OCI-LY3 (cell line): Measurements from ENCODE around the gene TNS2.
A peak's percentile ranks its signal among the peaks of the same experiment; 100 is the strongest.

Source experiments
- H2AFZ ChIP-seq: fragments of 200-600, 300-600 bp; shearing (Covaris generic); 2 replicates; pipeline ENCODE4 v1.6.0; 2014; ENCODE audit warnings: antibody characterized with exemption, low read depth, low read length
- H3K27ac ChIP-seq: fragments of 200-600, 300-600 bp; sonication (generic); 2 replicates; pipeline ENCODE4 v1.5.1; 2014; ENCODE audit warnings: mild to moderate bottlenecking, low read length, moderate library complexity, mixed read lengths
- H3K27me3 ChIP-seq: fragments of 200-600, 300-600 bp; sonication (generic); 2 replicates; pipeline ENCODE4 v1.6.1; 2014; ENCODE audit warnings: low read depth, low read length, mixed read lengths
- H3K36me3 ChIP-seq: fragments of 200-600, 300-600 bp; sonication (generic); replicated peaks from 2 replicates; pipeline ENCODE3; 2014; ENCODE audit warnings: low read depth, low read length, mixed read lengths
- H3K4me1 ChIP-seq: fragments of 300-600, 200-600 bp; sonication (generic); 2 replicates; pipeline ENCODE4 v1.6.1; 2014; ENCODE audit warnings: low read length, mixed read lengths
- H3K4me2 ChIP-seq: fragments of 200-600, 300-600 bp; sonication (generic); 2 replicates; pipeline ENCODE4 v1.6.1; 2014; ENCODE audit warnings: low read length, mixed read lengths
- H3K4me3 ChIP-seq: fragments of 300-600, 200-600 bp; sonication (generic); 2 replicates; pipeline ENCODE4 v1.5.1; 2014; ENCODE audit warnings: antibody characterized with exemption, mild to moderate bottlenecking, low read length, moderate library complexity
- H3K79me2 ChIP-seq: fragments of 300-600, 200-600 bp; shearing (Covaris generic); 2 replicates; pipeline ENCODE4 v1.6.1; 2014; ENCODE audit warnings: mild to moderate bottlenecking, low read length, mixed read lengths
- H3K9ac ChIP-seq: fragments of 300-600, 200-600 bp; shearing (Covaris generic); 2 replicates; pipeline ENCODE4 v1.6.0; 2014; ENCODE audit warnings: mild to moderate bottlenecking, low read length, moderate library complexity
- H3K9me3 ChIP-seq: fragments of 200-600, 300-600 bp; shearing (Covaris generic); 2 replicates; pipeline ENCODE4 v1.6.1; 2014; ENCODE audit warnings: low read length, mixed read lengths; ENCODE audit not compliant: insufficient read depth
- H4K20me1 ChIP-seq: fragments of 200-600, 300-600 bp; sonication (generic); 2 replicates; pipeline ENCODE4 v1.6.1; 2016; ENCODE audit warnings: low read length, mixed read lengths; ENCODE audit not compliant: insufficient read depth
- CTCF ChIP-seq: fragments of 200-600, 300-600 bp; sonication (generic); IDR thresholded peaks from 2 replicates; pipeline ENCODE4 v1.5.1; 2014; ENCODE audit warnings: antibody characterized with exemption, low read length, low read depth
- EZH2phosphoT487 ChIP-seq: fragments of 200-600 bp; shearing (Covaris generic); IDR thresholded peaks from 2 replicates; pipeline ENCODE4 v1.6.1; 2018; ENCODE audit warnings: antibody characterized with exemption, mixed run types, low read depth

TNS2 gene

GRCh38 chr12:53061404-53062010 is 11.6 kb downstream of the TNS2 start:
- Histone ChIP-seq H3K4me2 (no peak overlapping the region), H4K20me1 (no peaks in the 10 kb centered on the region), H3K79me2 (no peaks in the 10 kb centered on the region), H3K36me3 (peaks cover 10% of the 10 kb centered on the region), H3K4me3 (no peak overlapping the region), H3K4me1 (no peaks in the 10 kb centered on the region), H3K9ac (no peak overlapping the region), H2AFZ (no peak overlapping the region), H3K27me3 (no peaks in the 10 kb centered on the region), H3K9me3 (no peaks in the 10 kb centered on the region), H3K27ac (no peak overlapping the region)
- no peak for TF ChIP-seq EZH2phosphoT487
- TF ChIP-seq CTCF, result peak; percentile 29; the same call in 1 of the 2 replicates

- H3K27me3 ChIP-seq, result no peaks in the 10 kb centered on the region
- no peaks in the 10 kb centered on the region for H3K4me1 ChIP-seq
- TF ChIP-seq EZH2phosphoT487, result no peak
- no peak for TF ChIP-seq CTCF
- H3K36me3 ChIP-seq, result peaks cover 11% of the 10 kb centered on the region
- no peak overlapping the region for H3K27ac ChIP-seq
- H3K9me3 ChIP-seq, result no peaks in the 10 kb centered on the region
- no peaks in the 10 kb centered on the region for H3K79me2 ChIP-seq
- H2AFZ ChIP-seq, result no peak overlapping the region
- no peaks in the 10 kb centered on the region for H4K20me1 ChIP-seq
- H3K4me3 ChIP-seq, result no peak overlapping the region
- H3K9ac ChIP-seq, result no peak overlapping the region
- H3K4me2 ChIP-seq, result no peak overlapping the region
Measured at GRCh38 chr12:53062011-53062961, 12.4 kb downstream of the TNS2 start.

- Histone ChIP-seq H3K27ac (no peak overlapping the region), H3K9me3 (no peaks in the 10 kb centered on the region), H3K9ac (no peak overlapping the region), H3K27me3 (no peaks in the 10 kb centered on the region), H3K4me3 (no peak overlapping the region), H2AFZ (no peak overlapping the region), H3K36me3 (peaks cover 11% of the 10 kb centered on the region), H3K79me2 (no peaks in the 10 kb centered on the region), H4K20me1 (no peaks in the 10 kb centered on the region), H3K4me1 (no peaks in the 10 kb centered on the region), H3K4me2 (no peak overlapping the region)
- TF ChIP-seq EZH2phosphoT487 (no peak), CTCF (no peak)
Measured at GRCh38 chr12:53062977-53063707, 13.3 kb downstream of the TNS2 start.
